Fibroblast of mammary gland (primary cell): ENCODE measurements around the gene ZNF654.

Experiments used
- DNase-seq: peaks from one replicate; pipeline ENCODE4 v3.0.0-alpha.2; 2010; ENCODE audit warnings: low read depth
- H3K4me3 ChIP-seq: 2 replicates; pipeline ENCODE4 v1.5.1; 2011; ENCODE audit warnings: low read depth, mild to moderate bottlenecking, low read length, moderate library complexity; ENCODE audit not compliant: control insufficient read depth
- TF ChIP-seq, protein P1 (sequence below): conservative IDR thresholded peaks from 2 replicates; pipeline ENCODE4 v1.5.1; 2011; ENCODE audit warnings: low read depth, low read length, inconsistent platforms; ENCODE audit not compliant: control insufficient read depth, insufficient read depth

ZNF654 gene

GRCh38 chr3:88036221-88036620 lies 22.8 kb upstream of the ZNF654 start:
- no peak overlapping the region for H3K4me3 ChIP-seq
- no peak for DNase-seq

DNA sequence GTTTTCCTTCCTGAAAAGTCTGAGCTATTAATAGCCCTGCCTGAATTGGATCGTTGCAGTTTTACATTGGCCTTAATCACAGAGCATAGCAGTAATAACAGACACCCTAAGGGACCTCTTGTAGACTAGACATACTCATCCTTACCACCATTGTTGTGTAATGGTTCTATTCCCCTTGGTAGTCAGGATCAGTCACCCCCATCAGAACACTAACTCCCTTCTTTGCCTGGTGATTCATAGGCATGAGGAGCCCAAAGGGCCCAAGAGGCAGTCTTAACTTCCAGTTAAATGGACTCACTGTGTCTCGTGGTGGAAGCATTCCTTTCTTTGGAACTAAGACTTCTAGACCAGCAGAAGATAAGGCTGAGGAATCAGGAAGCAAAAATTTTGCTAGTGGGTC lies 20.5 kb upstream of the ZNF654 start:
- TF ChIP-seq, protein P1, sequence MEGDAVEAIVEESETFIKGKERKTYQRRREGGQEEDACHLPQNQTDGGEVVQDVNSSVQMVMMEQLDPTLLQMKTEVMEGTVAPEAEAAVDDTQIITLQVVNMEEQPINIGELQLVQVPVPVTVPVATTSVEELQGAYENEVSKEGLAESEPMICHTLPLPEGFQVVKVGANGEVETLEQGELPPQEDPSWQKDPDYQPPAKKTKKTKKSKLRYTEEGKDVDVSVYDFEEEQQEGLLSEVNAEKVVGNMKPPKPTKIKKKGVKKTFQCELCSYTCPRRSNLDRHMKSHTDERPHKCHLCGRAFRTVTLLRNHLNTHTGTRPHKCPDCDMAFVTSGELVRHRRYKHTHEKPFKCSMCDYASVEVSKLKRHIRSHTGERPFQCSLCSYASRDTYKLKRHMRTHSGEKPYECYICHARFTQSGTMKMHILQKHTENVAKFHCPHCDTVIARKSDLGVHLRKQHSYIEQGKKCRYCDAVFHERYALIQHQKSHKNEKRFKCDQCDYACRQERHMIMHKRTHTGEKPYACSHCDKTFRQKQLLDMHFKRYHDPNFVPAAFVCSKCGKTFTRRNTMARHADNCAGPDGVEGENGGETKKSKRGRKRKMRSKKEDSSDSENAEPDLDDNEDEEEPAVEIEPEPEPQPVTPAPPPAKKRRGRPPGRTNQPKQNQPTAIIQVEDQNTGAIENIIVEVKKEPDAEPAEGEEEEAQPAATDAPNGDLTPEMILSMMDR = no peak
- no peak overlapping the region for H3K4me3 ChIP-seq
- DNase-seq = peak; percentile 94

More at GRCh38 chr3:88036221-88036620, 22.8 kb upstream of the ZNF654 start:
- TF ChIP-seq, protein P1 = no peak

DNA sequence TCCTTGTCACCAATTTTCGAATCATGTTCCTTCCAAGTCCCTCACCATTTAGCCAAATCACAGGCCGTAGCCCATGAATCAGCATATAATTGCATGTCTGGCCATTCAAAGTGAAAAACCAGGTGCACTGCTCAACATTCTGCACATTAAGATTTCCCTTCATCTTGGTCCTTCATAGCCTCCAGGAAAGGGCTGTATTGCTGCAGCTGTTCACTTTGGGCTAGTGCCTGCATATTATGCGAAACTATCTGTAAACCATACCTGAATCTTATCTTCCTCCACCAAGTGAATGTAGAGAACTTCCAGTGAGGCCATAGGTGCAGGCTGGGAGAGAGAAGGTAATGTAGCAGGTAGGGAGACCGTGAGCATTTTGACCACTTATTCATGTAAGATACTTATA lies 18.5 kb upstream of the ZNF654 start:
- TF ChIP-seq, protein P1 = no peak
- H3K4me3 ChIP-seq = no peak overlapping the region
- DNase-seq = no peak

DNA sequence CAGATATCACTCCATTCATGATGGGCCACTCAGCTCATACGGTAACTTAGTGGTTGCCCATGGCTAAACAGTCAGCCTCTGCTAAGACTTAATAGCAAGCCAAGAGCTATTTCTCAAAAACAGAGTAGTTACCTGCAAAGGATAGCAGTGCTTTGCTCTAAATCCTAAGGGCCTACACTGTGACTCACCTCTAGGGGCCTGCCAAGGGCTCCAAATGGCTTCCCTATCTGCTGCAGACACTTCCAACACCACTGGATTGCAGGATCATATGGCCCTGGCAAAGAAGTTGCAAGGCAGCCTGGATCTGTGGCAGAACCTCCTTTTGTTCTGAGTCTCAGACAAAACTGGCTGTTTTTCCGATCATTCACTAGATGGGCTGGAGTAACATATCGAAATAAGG lies 18.1 kb upstream of the ZNF654 start:
- TF ChIP-seq, protein P1 = no peak
- no peak for DNase-seq
- no peak overlapping the region for H3K4me3 ChIP-seq

DNA sequence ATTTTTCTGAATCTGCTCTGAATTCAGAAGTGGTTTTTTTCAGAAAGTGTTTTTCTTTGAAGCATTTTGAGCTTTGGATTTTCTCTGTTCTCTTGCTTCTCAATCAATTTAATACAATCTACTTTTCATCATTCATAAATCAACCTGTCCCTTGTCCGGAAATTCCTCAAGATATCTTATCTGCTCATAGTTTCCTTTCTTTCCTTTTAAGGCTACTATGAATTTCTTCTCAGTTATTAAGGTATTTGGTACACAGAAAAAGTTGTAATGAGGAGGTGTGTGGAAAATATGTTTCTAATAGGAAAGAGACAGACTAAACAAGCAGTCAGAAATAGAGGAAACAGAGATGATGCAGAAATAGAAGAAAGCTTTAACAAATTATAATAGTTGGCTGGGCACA lies 14.6 kb upstream of the ZNF654 start:
- no peak for DNase-seq
- TF ChIP-seq, protein P1 = no peak

DNA sequence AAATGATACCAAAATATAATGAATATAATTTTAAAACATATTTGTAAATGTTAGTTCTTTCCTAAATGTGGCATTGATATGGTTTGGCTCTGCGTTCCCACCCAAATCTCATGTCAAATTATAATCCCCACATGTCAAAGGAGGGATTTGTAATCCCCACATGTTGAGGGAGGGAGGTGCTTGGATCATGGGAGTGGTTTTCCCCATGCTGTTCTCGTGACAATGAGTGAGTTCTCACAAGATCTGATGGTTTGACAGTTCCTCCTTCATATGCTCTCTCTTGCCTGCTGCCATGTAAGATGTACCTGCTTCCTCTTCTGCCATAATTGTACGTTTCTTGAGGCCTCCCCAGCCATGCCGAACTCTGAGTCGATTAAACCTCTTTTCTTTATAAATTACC lies 12.3 kb upstream of the ZNF654 start:
- H3K4me3 ChIP-seq = no peak overlapping the region
- TF ChIP-seq, protein P1 = no peak
- DNase-seq = no peak

More for the DNA sequence above, 14.6 kb upstream of the ZNF654 start:
- H3K4me3 ChIP-seq = no peak overlapping the region
